OCI-LY1 (cell line): Measurements from ENCODE around the gene KCTD16.

ENCODE experiments used
- H2AFZ ChIP-seq: fragments of 200-600 bp; sonication (generic), shearing (Covaris generic); 2 replicates; pipeline ENCODE4 v1.6.0; 2014; ENCODE audit warnings: antibody characterized with exemption, mild to moderate bottlenecking, low read length
- H3F3A ChIP-seq: fragments of 200-600 bp; sonication (generic), shearing (Covaris generic); 2 replicates; pipeline ENCODE4 v1.6.0; 2014; ENCODE audit warnings: mild to moderate bottlenecking, antibody characterized with exemption, low read length, moderate library complexity; ENCODE audit not compliant: insufficient read depth
- H3K27ac ChIP-seq: fragments of 200-600 bp; sonication (generic); 2 replicates; pipeline ENCODE4 v1.5.1; 2014; ENCODE audit warnings: low read length, mixed run types, mild to moderate bottlenecking, low read depth; ENCODE audit not compliant: poor library complexity, severe bottlenecking
- H3K27me3 ChIP-seq: fragments of 200-600 bp; sonication (generic); 2 replicates; pipeline ENCODE4 v1.6.0; 2014; ENCODE audit warnings: antibody characterized with exemption, mild to moderate bottlenecking, low read length, moderate library complexity; ENCODE audit not compliant: insufficient read depth
- H3K36me3 ChIP-seq: fragments of 200-600 bp; sonication (generic); 2 replicates; pipeline ENCODE4 v1.6.1; 2014; ENCODE audit warnings: mild to moderate bottlenecking, antibody characterized with exemption, low read length, moderate library complexity, mixed read lengths; ENCODE audit not compliant: insufficient read depth
- H3K4me1 ChIP-seq: fragments of 200-600 bp; sonication (generic); 2 replicates; pipeline ENCODE4 v1.5.1; 2014; ENCODE audit warnings: mild to moderate bottlenecking, low read length, moderate library complexity; ENCODE audit not compliant: insufficient read depth, severe bottlenecking
- H3K4me2 ChIP-seq: fragments of 200-600 bp; sonication (generic), shearing (Covaris generic); 2 replicates; pipeline ENCODE4 v1.6.1; 2014; ENCODE audit warnings: low read length
- H3K4me3 ChIP-seq: fragments of 200-600 bp; sonication (generic); 2 replicates; pipeline ENCODE4 v1.5.1; 2014; ENCODE audit warnings: low read length, low read depth, mild to moderate bottlenecking, mixed read lengths; ENCODE audit not compliant: poor library complexity, severe bottlenecking
- H3K79me2 ChIP-seq: fragments of 200-600 bp; shearing (Covaris generic); 2 replicates; pipeline ENCODE4 v1.6.1; 2016; ENCODE audit warnings: mixed run types, low read length, mixed read lengths; ENCODE audit not compliant: insufficient read depth
- H3K9ac ChIP-seq: fragments of 200-600 bp; sonication (generic), shearing (Covaris generic); 2 replicates; pipeline ENCODE4 v1.6.1; 2014; ENCODE audit warnings: mild to moderate bottlenecking, low read length, mixed read lengths
- H3K9me2 ChIP-seq: fragments of 200-600 bp; sonication (generic), shearing (Covaris generic); 2 replicates; pipeline ENCODE4 v1.6.1; 2014; ENCODE audit warnings: low read depth, mild to moderate bottlenecking, low read length, mixed read lengths
- H3K9me3 ChIP-seq: fragments of 200-600 bp; shearing (Covaris generic); 2 replicates; pipeline ENCODE4 v1.6.1; 2014; ENCODE audit warnings: low read length, mixed read lengths
- H4K20me1 ChIP-seq: fragments of 200-600 bp; sonication (generic), shearing (Covaris generic); 2 replicates; pipeline ENCODE4 v1.6.0; 2016; ENCODE audit warnings: mild to moderate bottlenecking, low read length; ENCODE audit not compliant: insufficient read depth
- EZH2 ChIP-seq: fragments of 200-600 bp; sonication (generic), shearing (Covaris generic); IDR thresholded peaks from 2 replicates; pipeline ENCODE4 v1.8.0; 2017; ENCODE audit warnings: borderline replicate concordance, mixed run types, mild to moderate bottlenecking, antibody characterized with exemption, low read length, moderate library complexity, mixed read lengths
- TF ChIP-seq, protein P1 (sequence below): fragments of 200-600 bp; sonication (generic), shearing (Covaris generic); IDR thresholded peaks from 2 replicates; pipeline ENCODE4 v1.5.1; 2017; ENCODE audit warnings: mild to moderate bottlenecking, antibody characterized with exemption, low read length, moderate library complexity, mixed read lengths

The KCTD16 gene

DNA sequence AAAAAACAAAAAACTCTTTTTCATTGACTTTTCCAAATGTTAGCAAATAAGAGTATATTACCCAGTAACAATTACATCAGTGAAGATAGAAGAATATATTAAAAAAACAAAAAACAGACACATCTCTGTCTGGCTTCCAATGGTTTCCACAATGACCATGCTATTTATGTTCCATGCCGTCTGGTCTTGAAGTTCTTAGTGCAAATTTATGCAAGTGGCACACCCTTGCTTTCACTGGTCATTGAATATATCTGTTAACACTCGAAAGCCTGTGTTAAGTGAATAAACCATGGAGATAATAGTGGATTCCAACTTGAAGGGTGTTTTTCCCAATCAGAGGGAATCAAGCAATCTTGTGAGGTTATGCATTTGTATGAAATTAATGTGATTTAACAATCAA lies 291.9 kb downstream of the KCTD16 start:
- no peaks in the 10 kb centered on the region for H3F3A ChIP-seq
- H3K4me1 ChIP-seq = no peaks in the 10 kb centered on the region
- H3K36me3 ChIP-seq = no peaks in the 10 kb centered on the region
- H3K9me2 ChIP-seq = no peaks in the 10 kb centered on the region
- no peaks in the 10 kb centered on the region for H3K79me2 ChIP-seq
- no peaks in the 10 kb centered on the region for H4K20me1 ChIP-seq
- no peak overlapping the region for H3K27ac ChIP-seq
- H3K27me3 ChIP-seq = no peaks in the 10 kb centered on the region
- H3K9me3 ChIP-seq = no peaks in the 10 kb centered on the region
- TF ChIP-seq, protein P1, sequence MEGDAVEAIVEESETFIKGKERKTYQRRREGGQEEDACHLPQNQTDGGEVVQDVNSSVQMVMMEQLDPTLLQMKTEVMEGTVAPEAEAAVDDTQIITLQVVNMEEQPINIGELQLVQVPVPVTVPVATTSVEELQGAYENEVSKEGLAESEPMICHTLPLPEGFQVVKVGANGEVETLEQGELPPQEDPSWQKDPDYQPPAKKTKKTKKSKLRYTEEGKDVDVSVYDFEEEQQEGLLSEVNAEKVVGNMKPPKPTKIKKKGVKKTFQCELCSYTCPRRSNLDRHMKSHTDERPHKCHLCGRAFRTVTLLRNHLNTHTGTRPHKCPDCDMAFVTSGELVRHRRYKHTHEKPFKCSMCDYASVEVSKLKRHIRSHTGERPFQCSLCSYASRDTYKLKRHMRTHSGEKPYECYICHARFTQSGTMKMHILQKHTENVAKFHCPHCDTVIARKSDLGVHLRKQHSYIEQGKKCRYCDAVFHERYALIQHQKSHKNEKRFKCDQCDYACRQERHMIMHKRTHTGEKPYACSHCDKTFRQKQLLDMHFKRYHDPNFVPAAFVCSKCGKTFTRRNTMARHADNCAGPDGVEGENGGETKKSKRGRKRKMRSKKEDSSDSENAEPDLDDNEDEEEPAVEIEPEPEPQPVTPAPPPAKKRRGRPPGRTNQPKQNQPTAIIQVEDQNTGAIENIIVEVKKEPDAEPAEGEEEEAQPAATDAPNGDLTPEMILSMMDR = no peak
- no peak for TF ChIP-seq EZH2
- no peak overlapping the region for H3K4me2 ChIP-seq
- H2AFZ ChIP-seq = no peak overlapping the region
- H3K9ac ChIP-seq = no peak overlapping the region
- H3K4me3 ChIP-seq = no peak overlapping the region

DNA sequence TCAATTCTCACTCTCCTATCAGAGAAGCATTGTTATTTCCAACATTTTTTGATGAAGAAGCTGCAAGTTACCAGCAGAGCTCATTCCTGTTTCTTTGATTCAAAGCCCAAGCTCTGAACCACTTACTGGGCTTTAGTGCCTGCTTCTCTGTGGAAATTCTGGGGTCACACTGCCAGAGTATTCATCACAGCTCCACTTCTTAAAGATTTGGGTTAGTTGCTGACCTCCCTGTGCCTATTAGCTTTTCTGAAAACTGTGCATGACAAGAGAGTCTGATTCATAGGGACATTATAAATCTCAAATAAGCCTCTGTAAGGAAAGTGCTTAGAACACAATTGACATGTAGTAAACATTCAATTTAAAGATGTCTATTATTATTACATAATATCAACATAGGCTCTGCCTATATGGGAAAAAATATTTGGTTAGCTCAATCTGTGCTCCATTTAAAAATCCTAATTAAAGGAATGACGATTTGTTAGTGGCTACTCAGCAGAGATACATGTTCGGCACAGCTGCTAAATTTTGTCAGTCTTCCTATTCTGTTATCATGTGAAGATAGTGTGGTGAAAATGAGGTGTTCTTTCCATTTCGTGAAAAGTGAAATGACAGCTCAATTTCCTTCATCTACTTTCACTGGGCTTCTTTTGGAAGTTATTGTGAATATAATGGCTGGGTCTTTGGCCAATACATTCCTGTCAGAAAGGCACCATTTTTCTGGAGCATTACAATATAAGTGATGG lies 293.0 kb downstream of the KCTD16 start:
- Histone ChIP-seq H4K20me1 (no peaks in the 10 kb centered on the region), H3K36me3 (no peaks in the 10 kb centered on the region), H3F3A (no peaks in the 10 kb centered on the region), H3K4me1 (no peaks in the 10 kb centered on the region), H3K79me2 (no peaks in the 10 kb centered on the region), H3K4me3 (no peak overlapping the region), H3K27me3 (no peaks in the 10 kb centered on the region), H3K9me2 (no peaks in the 10 kb centered on the region), H3K9me3 (no peaks in the 10 kb centered on the region), H2AFZ (no peak overlapping the region), H3K27ac (no peak overlapping the region), H3K4me2 (no peak overlapping the region), H3K9ac (no peak overlapping the region)
- TF ChIP-seq, protein P1 = no peak
- no peak for TF ChIP-seq EZH2

DNA sequence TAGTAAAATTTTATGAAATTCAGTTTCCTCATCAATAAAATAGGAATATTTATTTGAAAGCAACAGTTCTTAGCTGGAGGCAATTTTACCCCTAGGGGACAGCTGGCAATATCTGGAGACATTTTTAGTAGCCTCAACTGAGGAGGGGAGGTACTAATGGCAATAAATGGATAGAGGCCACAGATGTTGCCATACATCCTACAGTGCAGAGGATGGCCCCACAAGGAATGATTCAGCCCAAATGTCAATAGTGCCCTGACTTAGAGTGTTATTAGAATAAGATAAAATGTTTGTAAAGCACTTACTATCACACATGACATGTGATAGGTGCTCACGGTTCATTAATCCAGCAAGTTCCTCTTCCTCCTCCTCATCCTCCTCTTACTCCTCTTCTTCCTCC lies 293.6 kb downstream of the KCTD16 start:
- no peak overlapping the region for H3K27ac ChIP-seq
- H3K4me1 ChIP-seq = no peaks in the 10 kb centered on the region
- H3K79me2 ChIP-seq = no peaks in the 10 kb centered on the region
- no peaks in the 10 kb centered on the region for H3F3A ChIP-seq
- no peaks in the 10 kb centered on the region for H3K9me2 ChIP-seq
- H4K20me1 ChIP-seq = no peaks in the 10 kb centered on the region
- no peaks in the 10 kb centered on the region for H3K27me3 ChIP-seq
- H3K9ac ChIP-seq = no peak overlapping the region
- H3K4me2 ChIP-seq = no peak overlapping the region
- no peaks in the 10 kb centered on the region for H3K9me3 ChIP-seq
- no peaks in the 10 kb centered on the region for H3K36me3 ChIP-seq
- H2AFZ ChIP-seq = no peak overlapping the region
- no peak overlapping the region for H3K4me3 ChIP-seq
- TF ChIP-seq, protein P1 = no peak
- TF ChIP-seq EZH2 = no peak
